ENCODE data around the gene NINJ2.
"Not testable (repeated sequence)": the region's sequence is repeated elsewhere in the genome, so short reads cannot be mapped to it uniquely, and the experiment has no call there.

DNA sequence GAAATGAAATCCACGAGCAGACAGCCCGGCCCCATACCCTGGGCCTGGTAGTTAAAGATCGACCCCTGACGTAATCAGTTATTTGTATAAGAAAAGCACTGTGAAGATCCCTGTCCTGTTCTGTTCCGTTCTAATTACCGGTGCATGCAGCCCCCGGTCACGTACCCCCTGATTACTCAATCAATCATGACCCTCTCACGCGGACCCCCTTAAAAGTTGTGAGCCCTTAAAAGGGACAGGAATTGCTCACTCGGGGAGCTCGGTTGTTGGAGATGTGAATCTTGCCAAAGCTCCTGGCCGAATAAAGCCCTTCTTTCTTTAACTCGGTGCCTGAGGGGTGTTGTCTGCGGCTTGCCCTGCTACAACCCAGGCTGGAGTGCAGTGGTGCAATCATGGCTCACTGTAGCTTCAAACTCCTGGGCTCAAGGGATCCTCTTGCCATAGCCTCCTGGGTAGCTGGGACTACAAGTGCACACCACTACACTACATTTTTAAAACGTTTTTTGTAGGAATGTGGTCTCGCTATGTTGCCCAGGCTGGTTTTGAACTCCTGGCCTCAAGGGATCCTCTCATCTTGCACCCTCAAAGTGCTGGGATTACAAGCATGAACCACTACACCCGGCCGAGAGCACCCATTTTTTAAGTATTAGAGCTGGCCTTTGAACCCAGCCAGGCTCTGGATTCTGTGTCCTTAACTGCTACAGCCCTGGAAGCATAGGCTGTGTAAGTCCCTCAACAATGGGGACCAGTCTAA lies 85.1 kb downstream of the NINJ2 start:
- TF ChIP-seq, protein P1, sequence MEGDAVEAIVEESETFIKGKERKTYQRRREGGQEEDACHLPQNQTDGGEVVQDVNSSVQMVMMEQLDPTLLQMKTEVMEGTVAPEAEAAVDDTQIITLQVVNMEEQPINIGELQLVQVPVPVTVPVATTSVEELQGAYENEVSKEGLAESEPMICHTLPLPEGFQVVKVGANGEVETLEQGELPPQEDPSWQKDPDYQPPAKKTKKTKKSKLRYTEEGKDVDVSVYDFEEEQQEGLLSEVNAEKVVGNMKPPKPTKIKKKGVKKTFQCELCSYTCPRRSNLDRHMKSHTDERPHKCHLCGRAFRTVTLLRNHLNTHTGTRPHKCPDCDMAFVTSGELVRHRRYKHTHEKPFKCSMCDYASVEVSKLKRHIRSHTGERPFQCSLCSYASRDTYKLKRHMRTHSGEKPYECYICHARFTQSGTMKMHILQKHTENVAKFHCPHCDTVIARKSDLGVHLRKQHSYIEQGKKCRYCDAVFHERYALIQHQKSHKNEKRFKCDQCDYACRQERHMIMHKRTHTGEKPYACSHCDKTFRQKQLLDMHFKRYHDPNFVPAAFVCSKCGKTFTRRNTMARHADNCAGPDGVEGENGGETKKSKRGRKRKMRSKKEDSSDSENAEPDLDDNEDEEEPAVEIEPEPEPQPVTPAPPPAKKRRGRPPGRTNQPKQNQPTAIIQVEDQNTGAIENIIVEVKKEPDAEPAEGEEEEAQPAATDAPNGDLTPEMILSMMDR (IDR thresholded peaks at IDR 0.05), result not testable (repeated sequence)
- TF ChIP-seq POLR2AphosphoS5 (IDR thresholded peaks at IDR 0.05); POLR2A (IDR thresholded peaks at IDR 0.05); EP300 (IDR thresholded peaks at IDR 0.05; ENCODE audit: low read depth): not testable (repeated sequence)
